ENCODE measurements around the gene CERT1.

Gene CERT1

DNA sequence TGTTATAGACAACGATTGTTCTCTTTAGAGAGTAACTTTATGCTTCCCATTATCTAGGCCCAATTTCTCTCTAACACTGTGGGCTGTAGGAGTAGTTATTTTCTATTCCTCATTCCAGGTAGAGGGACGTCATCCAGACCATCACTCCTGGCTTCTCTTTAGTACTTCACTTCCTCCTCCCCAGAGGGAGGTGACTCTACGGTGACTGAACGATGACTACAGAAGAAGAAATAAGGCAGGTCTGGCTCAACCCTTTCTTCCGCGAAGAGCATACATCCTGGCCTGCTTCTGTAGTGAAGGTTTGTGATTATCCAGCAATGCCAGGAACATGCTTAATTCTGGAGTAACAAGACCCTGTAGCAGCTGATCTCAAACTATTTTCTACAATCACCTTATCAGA, 123.6 kb downstream of the CERT1 start:
- DNase-seq: no peak

DNA sequence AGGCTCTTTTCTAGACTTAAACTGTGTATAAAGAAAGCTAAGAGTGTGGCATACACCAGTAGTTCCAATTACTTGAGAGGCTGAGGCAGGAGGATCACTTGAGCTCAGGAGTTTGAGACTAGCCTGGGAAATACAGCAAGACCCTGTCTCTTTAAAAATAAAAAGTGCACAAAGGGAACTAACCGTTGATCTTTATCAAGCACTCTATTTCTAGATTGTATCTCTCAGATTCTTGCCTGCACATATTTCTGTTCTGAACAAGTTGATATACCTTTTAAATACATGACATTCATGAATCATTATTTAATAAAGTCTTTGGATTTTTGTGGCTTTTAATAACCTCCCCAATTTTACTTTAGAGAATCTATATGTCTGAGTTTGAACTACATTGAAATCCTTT, 127.2 kb downstream of the CERT1 start:
- DNase-seq: no peak

DNA sequence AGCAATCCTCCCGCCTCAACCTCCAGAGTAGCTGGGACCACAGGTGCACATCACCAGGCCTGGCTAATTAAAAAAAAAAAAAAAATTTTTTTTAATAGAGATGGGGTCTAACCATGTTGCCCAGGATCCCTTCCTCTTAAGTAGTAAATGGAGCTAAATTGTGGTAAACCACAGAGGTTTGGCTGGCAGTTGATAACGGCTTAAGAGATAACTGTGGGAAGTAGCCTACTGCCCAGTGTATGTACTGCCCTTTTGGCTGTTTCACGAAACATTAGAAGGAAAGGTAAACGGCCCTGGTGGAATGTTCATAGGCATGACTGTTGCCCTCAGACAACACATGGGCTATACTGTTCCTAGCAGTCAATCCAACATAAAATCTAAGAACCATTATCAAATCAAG, 130.0 kb downstream of the CERT1 start:
- no peak for DNase-seq

DNA sequence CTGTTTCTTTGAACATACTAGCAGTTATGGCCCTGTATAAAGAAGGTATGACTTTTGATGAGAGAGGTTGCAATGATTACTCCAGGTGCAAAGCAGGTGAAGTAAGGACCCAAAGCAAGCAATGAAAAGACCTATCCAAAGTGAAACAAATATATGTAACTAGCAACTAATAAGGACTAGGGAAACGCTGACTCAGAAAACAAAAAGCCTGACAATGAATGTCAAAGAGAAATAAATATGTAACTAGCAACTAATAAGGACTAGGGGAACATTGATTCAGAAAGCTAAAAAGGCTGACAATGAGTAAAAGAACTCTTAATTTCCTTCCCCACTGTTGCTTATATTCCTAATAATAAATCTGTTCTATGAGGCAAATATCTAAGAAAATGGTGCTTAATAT, 131.3 kb downstream of the CERT1 start:
- no peak for DNase-seq

DNA sequence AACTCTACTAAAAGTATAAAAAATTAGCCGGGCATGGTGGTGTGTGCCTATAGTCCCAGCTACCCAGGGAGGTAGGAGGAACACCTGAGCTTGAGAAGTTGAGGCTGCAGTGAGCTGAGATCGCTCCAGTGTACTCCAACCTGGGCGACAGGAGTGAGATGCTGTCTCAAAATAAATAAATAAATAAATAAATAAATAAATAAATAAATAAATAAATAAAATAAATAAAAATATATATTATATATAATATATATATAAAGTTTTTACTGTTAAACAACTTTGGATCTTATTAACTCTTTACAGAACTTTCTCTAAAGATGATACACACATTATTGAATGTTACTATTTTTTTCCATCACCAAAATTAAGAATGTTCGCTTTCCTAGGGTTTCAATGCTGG, 136.0 kb downstream of the CERT1 start:
- DNase-seq: no peak

DNA sequence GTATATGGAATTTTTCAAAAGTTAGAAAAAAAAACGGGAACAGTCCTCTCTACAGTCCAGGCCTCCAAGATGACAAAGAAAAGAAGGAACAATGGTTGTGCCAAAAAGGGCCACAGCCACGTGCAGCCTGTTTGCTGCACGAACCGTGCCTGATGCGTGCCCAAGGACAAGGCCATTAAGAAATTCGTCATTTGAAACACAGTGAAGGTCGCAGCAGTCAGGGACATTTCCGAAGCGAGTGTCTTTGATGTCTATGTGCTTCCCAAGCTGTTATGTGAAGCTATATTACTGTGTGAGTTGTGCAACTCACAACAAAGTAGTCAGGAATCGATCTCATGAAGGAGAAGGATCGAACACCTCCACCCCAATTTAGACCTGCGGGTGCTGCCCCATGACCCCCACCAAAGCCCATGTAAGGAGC, 137.0 kb downstream of the CERT1 start:
- DNase-seq: no peak

DNA sequence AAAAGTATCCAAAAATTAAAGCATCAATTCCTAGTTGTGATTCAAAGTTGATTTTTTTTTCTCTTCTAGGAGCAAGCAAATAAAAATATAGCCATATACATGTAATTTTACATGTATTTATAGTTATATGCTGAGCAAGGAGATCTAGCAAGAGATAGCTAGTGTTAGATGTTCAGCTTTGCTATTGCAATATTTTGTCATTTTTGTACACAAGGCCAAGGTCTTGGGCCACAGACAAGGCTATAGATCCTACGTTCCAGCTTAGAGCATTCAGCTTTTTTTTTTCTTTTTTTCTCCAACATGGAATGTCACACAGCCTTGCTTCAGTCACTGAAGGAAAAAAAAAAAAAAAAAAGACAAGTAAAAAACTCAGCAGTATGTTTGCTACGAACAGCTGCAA, 137.6 kb downstream of the CERT1 start:
- DNase-seq: no peak

DNA sequence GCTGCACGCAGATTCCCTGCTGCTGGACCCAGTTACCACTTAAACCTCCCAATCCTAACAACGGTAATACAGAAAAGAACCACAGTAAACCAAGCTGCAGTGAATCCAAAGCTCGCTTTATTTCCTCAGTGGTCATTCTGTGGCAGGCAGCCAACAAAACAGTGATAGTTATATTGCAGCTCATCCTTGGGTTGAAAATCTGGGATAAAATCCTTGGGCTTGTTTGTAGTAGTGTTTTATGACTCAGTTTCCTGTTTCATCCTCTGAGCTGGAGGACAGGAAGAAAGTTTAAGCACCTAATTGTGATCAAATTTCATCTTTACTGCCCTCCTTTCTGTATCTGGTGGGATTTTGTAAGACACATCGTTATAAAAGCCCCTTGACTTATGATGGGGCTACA, 143.0 kb downstream of the CERT1 start:
- no peak for DNase-seq

DNA sequence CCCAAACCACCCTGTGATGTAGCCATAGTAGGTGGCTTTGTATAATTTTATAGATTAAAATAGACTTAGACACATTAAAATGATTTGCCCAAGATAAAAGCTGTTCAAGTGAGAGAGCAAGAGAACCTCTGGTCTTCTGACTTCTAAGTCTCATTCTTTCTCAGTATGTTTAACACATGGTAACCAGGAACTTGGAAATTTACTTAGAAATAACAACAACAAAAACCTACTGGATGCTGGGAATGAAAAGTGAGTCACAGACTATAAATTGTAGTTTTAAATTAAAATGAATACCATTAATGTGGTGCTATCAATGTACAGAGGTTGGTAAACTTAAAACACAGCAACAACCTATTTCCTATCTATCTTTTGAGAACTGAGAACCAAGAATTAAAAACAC, 144.0 kb downstream of the CERT1 start:
- no peak for DNase-seq

DNA sequence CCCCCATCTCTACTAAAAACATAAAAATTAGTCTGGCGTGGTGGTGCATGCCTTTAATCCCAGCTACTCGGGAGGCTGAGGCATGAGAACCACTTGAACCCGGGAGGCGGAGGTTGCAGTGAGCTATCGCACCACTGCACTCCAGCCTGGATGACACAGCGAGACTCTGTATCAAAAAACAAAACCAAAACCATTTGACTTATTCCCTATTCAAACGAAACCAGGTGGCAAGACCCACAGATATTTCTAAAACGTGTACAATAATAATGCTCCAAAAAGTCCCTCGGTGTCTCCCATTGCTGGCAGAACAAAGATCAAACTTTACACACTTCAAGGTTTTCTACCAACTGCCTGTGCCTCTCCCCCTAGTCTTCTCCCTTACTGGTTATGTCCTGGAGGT, 144.6 kb downstream of the CERT1 start:
- no peak for DNase-seq

DNA sequence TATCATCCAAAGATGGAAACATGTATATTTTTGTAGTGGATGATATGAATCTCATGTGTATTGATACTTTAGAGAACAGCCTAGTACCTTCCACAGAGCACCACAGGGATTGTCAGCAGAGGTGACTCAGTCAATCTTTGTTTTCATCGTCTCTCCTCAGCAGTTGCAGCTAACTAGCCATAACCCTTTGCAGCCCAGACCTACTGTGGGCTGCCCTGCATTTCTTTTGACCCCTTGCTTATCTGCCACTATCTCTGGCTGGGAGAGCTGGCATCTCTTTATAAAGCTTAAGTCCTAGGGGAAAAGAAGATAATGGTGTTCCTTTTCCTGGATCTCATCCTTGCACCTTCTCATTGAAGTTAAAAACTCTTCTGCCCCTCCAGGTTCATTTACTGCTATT, 145.7 kb downstream of the CERT1 start:
- DNase-seq: no peak

DNA sequence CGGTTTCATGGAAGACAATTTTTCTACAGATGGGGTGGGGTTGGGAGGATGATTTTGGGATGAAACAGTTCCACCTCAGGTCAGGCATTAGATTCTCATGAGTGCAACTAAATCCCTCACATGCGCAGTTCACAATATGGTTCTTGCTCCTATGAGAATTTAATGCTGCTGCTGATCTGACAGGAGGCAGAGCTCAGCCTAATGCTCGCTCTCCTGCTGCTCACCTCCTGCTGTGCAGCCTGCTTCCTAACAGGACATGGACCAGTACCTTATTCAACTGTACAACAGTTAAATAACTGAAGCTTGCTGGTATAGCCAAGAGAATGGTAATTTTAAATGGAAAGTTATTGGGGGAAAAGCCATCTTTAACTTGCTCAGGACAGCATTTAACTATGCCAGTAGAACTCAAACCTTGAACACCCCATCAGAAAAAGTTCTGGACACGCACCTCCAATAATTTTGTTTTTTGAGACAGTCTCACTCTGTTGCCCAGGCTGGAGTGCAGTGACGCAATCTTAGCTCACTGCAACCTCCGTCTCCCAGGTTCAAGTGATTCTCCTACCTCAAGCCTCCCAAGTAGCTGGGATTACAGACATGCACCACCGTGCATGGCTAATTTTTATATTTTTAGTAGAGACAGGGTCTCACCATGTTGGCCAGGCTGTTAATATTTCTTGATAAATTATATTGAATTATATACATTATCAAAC, 146.7 kb downstream of the CERT1 start:
- no peak for DNase-seq

DNA sequence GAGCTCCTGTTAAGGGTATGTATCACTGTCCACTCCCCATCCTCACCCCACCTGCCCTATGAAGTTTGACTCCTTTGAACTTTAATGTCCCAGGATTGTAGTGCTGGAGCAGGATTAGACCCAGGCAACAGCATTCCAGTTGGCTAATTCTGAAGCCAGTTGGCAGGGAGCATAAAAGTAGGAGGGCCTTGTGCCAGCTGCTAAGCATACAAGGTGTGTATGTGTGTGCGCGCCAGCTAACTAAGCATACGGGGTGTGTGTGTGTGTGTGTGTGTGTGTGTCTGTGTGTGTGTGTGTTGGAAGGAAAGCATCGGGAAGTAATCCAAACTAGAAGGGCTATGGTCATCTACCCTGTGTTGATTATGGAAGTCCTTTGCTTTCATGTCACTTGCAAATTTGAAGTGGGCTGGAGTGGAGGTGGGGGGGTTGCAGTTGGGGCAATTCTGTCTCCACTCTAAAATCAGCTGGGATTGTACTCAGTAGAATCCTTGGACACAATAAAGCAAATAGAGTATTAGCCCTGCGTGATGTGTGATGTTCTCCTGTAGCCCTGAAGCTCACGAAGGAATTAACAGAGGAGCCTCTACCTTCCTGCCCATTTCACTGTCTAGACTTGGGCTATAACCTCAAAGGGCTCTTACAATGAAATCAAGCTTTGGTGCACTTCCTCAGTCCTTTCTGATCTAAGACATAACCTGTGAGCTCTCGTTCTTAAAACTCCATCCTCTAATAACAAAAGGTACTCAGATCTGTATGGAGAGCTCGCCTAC, 147.5 kb downstream of the CERT1 start:
- DNase-seq: peak; percentile 31

DNA sequence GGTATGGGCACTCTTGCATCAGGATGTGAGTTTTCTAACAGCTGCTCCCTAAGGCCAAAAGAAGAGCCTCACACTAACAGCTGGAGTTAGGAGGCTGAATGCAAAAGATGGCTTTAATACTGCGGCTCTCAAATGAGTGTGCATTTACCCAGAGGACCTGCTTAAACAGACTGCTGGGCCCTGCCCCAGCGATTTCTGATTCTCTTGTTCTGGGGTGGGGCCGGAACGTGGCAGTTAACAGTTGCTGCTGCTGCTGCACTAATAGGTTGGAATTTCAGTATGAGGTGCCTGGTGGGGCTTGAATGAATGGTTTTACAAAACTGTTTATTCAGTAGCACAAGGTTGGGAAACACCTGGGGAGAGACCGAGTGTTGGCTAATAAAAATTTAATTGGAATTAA, 148.3 kb downstream of the CERT1 start:
- DNase-seq: no peak

DNA sequence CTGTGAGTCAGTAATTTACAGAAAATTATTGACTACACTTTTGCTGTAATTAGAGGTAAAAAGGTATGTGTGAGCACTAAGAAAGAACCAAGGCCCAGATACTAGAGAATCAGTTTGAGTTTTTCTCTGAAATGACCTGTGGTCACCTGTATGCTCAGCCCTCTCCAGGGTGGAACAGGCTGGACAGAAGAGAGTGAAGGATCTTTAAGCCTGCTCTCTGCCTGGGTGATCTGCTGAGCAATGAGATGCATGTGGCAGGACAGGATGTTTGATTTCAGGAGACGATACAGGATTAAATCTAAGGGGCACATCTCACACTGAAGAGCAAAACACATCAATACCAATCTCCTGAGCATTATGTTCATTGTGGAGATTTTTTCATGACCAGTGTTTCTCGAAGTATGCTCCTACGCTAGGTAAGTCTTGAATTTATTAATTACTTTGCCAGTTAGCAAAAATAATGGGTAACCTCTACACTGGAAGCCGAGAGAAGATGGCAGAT, 148.9 kb downstream of the CERT1 start:
- DNase-seq: no peak

DNA sequence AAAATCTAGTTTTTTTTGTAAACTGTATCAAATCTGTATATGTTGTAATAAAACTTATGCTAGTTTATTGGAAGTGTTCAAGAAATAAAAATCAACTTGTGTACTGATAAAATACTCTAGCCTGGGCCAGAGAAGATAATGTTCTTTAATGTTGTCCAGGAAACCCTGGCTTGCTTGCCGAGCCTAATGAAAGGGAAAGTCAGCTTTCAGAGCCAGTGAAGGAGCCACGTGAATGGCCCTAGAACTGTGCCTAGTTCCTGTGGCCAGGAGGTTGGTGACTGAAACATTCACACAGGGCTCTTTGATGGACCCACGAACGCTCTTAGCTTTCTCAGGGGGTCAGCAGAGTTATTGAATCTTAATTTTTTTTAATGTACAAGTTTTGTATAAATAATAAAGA, 150.1 kb downstream of the CERT1 start:
- no peak for DNase-seq

DNA sequence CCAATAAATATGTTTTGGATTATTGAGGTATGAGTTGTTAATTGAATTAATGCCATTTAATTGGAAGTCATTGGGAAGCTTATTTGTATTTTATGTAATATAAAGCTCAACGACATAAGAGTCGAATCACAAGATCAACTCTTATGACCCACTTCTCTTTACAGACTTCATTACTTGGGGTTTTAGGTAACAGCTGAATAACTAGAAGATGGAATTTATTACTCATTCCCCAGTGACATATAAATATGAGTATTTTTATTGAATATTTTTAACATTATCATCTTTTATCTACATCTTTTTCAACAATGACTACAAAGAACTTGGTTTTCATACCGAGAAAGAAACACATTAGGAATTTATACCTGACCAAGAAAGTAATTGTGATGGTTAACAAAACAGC, 153.3 kb downstream of the CERT1 start:
- no peak for DNase-seq

DNA sequence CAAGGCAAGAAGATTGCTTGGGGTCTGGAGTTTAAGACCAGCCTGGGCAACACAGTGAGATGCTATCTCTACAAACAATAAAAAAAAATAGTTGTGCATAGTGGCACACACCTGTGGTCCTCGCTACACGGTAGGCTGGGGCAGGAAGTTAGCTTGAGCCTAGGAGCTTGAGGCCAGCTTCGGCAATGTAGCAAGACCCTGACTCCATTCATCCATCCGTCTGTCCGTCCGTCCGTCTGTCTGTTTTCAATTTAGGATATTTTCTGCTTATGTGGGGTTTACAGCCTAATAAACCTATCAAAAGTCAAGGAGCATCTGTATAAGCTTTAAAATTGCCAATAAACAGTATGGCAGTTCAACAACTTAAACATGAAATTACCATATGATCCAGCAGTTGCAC, 154.7 kb downstream of the CERT1 start:
- DNase-seq: no peak

DNA sequence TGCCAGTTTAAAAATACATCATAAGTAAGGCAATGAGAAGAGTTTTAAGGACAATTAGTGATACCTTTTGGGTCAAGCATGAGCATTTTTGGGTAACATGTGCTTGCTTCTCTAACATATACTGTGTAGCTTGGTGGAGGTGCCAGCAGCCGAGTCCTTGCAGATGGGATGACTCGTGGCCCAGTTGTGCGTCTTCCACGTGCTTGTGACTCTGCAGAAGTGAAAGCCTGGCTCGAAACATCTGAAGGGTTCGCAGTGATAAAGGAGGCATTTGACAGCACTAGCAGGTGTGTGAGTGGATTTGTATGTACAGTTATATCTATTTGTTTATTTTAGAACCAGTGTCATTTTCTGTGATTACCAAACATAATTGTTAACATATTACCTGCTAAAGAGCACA, 156.2 kb downstream of the CERT1 start:
- DNase-seq: no peak

DNA sequence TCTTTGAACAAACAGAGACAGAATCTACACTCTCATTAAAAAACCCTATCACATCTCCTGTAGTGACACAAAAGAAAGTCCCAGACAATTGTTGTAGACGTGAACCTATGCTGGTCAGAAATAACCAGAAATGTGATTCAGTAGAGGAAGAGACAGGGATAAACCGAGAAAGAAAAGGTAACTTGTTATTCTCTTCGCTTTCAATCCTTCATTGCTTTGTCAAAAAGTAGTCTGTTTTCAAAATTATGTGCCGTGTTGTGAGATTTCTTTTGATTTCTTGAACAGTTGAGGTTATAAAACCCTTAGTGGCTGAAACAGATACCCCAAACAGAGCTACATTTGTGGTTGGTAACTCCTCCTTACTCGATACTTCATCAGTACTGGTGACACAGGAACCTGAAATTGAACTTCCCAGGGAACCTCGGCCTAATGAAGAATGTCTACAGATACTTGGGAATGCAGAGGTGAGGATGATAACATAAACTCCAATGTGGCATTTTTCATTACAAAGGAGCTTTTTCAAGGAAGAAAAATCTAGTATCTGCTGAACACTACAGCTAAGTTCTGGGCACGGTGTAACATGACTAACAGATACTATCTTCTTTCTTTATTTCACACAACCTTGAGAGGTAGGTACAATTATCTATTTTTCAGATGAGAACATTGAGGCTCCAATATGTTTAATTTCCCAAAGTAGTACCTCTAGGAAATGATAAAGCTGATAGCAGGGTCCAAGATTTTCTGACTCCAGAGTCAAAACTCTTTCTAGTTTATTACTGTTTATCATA, 160.1 kb downstream of the CERT1 start:
- DNase-seq: no peak

DNA sequence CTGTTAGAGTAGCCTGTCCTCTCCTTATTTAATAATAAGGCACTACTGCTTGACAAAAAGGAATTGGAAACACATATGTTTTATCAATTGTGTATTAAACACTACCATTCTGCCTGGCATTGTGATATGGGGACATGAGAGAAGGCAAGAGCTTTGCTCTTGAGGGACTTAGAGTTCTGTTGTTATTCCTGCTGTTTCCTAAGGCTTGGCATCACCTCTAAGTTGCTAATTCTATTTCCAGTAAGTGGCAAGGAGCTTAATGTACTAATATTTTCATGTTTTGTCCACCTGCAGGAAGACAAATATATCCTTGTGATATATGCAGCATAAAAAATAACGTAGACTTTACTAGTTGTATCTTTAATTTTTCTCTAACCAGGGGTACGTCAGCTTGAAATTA, 161.8 kb downstream of the CERT1 start:
- DNase-seq: no peak

DNA sequence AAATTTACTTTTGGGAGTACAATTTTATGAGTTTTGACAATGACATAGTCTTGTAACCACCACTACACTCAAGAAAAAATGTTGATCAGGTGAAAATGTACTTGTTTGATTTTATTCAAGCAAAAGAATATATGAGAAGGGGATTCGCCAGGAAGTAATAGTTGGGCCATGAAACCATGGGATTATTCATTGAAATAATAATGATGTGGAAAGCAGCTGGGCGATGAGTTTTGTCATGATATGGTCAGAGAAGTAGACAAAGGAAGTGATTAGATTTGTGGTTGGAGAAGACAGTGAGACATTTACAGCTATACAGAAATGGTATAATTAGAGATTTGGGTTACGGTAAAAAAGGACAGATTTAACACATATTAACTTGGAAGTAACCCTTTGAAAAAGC, 163.2 kb downstream of the CERT1 start:
- no peak for DNase-seq

DNA sequence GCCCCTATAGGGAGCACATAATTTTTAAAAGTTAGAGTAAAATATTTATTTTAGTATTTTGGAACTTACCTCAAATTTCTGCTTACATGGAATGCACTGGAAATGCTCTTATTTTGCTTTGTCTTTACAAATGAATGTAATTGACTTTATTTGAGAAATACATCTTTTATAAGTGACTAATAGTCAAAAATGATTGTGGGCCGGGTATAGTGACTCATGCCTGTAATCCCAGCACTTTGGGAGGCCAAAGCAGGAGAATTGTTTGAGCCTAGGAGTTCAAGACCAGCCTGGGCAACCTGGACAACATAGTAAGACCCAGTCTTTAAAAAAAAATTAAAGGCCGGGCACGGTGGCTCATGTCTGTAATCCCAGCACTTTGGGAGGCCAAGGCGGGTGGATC, 168.6 kb downstream of the CERT1 start:
- no peak for DNase-seq

DNA sequence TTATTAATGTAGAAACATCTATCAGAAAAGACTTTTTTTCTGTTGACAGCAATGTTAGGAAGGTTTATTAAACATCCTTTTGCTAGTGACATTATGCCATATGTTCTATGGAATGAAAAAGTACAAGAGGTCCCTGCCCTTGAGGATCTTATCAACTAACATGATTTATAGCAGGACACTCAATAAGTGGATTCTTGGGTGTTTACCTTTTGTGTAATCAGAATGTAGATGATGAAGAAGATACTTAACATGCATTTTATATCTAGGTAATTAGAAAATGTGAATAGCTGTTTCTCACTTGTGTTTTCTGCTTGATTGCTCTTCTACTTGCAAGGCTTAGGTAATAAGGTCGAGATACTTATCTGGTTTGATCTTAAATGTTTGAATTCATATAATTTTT, 169.5 kb downstream of the CERT1 start:
- no peak for DNase-seq

Measured in NCI-H1694 treated with DMSO at 0.1 percent for 48 hours (cell line).